GM12878 (cell line): ENCODE measurements around the gene SCARF1. TPM values are rescaled to one million over a fixed set of nuclear protein-coding genes. Genes with fewer than 3 reads are reported as not detected.

ENCODE experiments used
- BACH1 ChIP-seq: fragments of 450-650 bp; IDR thresholded peaks from 2 replicates; pipeline ENCODE4 v1.6.1; 2017; ENCODE audit warnings: mild to moderate bottlenecking, borderline replicate concordance
- BCLAF1 ChIP-seq: fragments of 450-650 bp; IDR thresholded peaks from 2 replicates; pipeline ENCODE4 v1.6.1; 2017; ENCODE audit warnings: antibody characterized with exemption, mild to moderate bottlenecking, moderate library complexity
- CHD2 ChIP-seq: IDR thresholded peaks from 2 replicates; pipeline ENCODE4 v1.6.1; 2011; ENCODE audit warnings: low read depth, low read length, improper control_type of control experiment, borderline replicate concordance
- CREM ChIP-seq: IDR thresholded peaks from 2 replicates; pipeline ENCODE4 v1.6.1; 2014; ENCODE audit warnings: antibody characterized with exemption, low read depth
- IKZF2 ChIP-seq, 2 experiments: fragments of 450-650 bp; IDR thresholded peaks; 2 replicates each; pipeline ENCODE4 v1.6.1; 2017; ENCODE audit warnings: mild to moderate bottlenecking in 2 of 2, moderate library complexity in 2 of 2
- IRF3 ChIP-seq: fragments of 450-650 bp; IDR thresholded peaks from 2 replicates; pipeline ENCODE4 v1.6.1; 2014; ENCODE audit warnings: mild to moderate bottlenecking
- MLLT1 ChIP-seq: fragments of 450-650 bp; IDR thresholded peaks from 2 replicates; pipeline ENCODE4 v1.6.1; 2016; ENCODE audit warnings: mild to moderate bottlenecking
- MXI1 ChIP-seq: fragments of 150-350 bp; IDR thresholded peaks from 2 replicates; pipeline ENCODE4 v1.6.1; 2011; ENCODE audit warnings: low read depth, mild to moderate bottlenecking, inconsistent platforms, low read length, improper control_type of control experiment
- NR2F1 ChIP-seq: fragments of 450-650 bp; conservative IDR thresholded peaks from 2 replicates; pipeline ENCODE4 v1.6.1; 2017; ENCODE audit warnings: mild to moderate bottlenecking
- RBBP5 ChIP-seq: fragments of 200-600 bp; sonication (generic); conservative IDR thresholded peaks from 2 replicates; pipeline ENCODE4 v1.6.1; 2016
- RFX5 ChIP-seq: IDR thresholded peaks from 2 replicates; pipeline ENCODE4 v1.6.1; 2011; ENCODE audit warnings: low read depth, low read length, improper control_type of control experiment
- RUNX3 ChIP-seq: IDR thresholded peaks from 2 replicates; pipeline ENCODE4 v1.6.1; 2012; ENCODE audit warnings: low read length, inconsistent platforms
- SMAD5 ChIP-seq: IDR thresholded peaks from 2 replicates; pipeline ENCODE4 v1.6.1; 2016; ENCODE audit warnings: antibody characterized with exemption, low read depth
- STAT1 ChIP-seq: fragments of 450-650 bp; conservative IDR thresholded peaks from 2 replicates; pipeline ENCODE4 v1.6.1; 2014; ENCODE audit warnings: antibody characterized with exemption, mild to moderate bottlenecking
- ZNF24 ChIP-seq: fragments of 450-650 bp; IDR thresholded peaks from 2 replicates; pipeline ENCODE4 v1.6.1; 2017; ENCODE audit warnings: antibody characterized with exemption, mild to moderate bottlenecking
- ZSCAN29 ChIP-seq: fragments of 450-650 bp; IDR thresholded peaks from 2 replicates; pipeline ENCODE4 v1.6.1; 2017; ENCODE audit warnings: mild to moderate bottlenecking, moderate library complexity
- polyA plus RNA-seq, 11 experiments: library from polyadenylated mRNA; depleted of rRNA in 4 of 11; unstranded in 6 of 11; stranded (reverse) in 5 of 11; fragments of >200 nt; fragmentation: Nextera tagmentation in 4 of 11; fragmentation: Illumina TruSeq in 1 of 11; extraction: Ambion mirVana in 4 of 11; extraction: Trizol in 1 of 11; gene quantifications; 1 replicate in 1 of 11; 2 replicates in 10 of 11; pipeline versions ENCODE4 v1.2.1 to v1.2.3, GENCODE V29; 2011 to 2016; ENCODE audit warnings: inconsistent platforms in 2 of 11, missing spikeins in 2 of 11, low read depth in 1 of 11
- total RNA-seq, 4 experiments: library from RNA; depleted of rRNA in 3 of 4; stranded (reverse); fragments of >200 nt in 3 of 4; fragmentation: Illumina TruSeq in 1 of 4; extraction: Trizol in 1 of 4; gene quantifications; 2 replicates each; pipeline versions ENCODE4 v1.2.1 to v1.2.3, GENCODE V29; 2013 to 2021
- TF ChIP-seq, protein P1 (sequence below): fragments of 150-350 bp; IDR thresholded peaks from 2 replicates; pipeline ENCODE4 v1.6.1; 2014; ENCODE audit warnings: mild to moderate bottlenecking, low read depth, low read length
- TF ChIP-seq, protein P2 (sequence below): fragments of 450-650 bp; IDR thresholded peaks from 2 replicates; pipeline ENCODE4 v1.6.1; 2018; ENCODE audit warnings: borderline replicate concordance, mild to moderate bottlenecking; ENCODE audit not compliant: partially characterized antibody
- TF ChIP-seq, protein P3 (sequence below): IDR thresholded peaks from 2 replicates; pipeline ENCODE4 v1.6.1; 2012; ENCODE audit warnings: low read length, inconsistent platforms

The SCARF1 gene
- total and polyA plus RNA-seq, 10 of the 15 experiments (the other 5 are each of a cell fraction or from before 2014, with no cell fraction given), result 0.10 to 1.7 (median 0.43) TPM

GRCh38 chr17:1684378-1685189 lies 39.1 kb upstream of the SCARF1 start, which contains the start of gene PRPF8 (continued):
- TF ChIP-seq ZSCAN29 (no peak), ZNF24 (peak; percentile 92), STAT1 (0 out of 2 replicates have a peak, but pooled peaks have one; percentile 54), NR2F1 (0 out of 2 replicates have a peak, but pooled peaks have one; percentile 41), IRF3 (peak; percentile 76; the same call in 1 of the 2 replicates), CREM (peak; percentile 78; the same call in 1 of the 2 replicates), BCLAF1 (no peak), RUNX3 (peak; percentile 52), MXI1 (peak; percentile 83), MLLT1 (no peak), IKZF2 (IDR thresholded peaks at IDR 0.05) (no peak; a peak in 1 of 4 replicates), SMAD5 (peak; percentile 75; the same call in 1 of the 2 replicates), CHD2 (peak; percentile 90; the same call in 1 of the 2 replicates), BACH1 (no peak; the same call in 1 of the 2 replicates), RBBP5 (no peak), RFX5 (no peak; the same call in 1 of the 2 replicates)
- TF ChIP-seq, protein P1, sequence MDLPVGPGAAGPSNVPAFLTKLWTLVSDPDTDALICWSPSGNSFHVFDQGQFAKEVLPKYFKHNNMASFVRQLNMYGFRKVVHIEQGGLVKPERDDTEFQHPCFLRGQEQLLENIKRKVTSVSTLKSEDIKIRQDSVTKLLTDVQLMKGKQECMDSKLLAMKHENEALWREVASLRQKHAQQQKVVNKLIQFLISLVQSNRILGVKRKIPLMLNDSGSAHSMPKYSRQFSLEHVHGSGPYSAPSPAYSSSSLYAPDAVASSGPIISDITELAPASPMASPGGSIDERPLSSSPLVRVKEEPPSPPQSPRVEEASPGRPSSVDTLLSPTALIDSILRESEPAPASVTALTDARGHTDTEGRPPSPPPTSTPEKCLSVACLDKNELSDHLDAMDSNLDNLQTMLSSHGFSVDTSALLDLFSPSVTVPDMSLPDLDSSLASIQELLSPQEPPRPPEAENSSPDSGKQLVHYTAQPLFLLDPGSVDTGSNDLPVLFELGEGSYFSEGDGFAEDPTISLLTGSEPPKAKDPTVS, result no peak
- TF ChIP-seq, protein P2, sequence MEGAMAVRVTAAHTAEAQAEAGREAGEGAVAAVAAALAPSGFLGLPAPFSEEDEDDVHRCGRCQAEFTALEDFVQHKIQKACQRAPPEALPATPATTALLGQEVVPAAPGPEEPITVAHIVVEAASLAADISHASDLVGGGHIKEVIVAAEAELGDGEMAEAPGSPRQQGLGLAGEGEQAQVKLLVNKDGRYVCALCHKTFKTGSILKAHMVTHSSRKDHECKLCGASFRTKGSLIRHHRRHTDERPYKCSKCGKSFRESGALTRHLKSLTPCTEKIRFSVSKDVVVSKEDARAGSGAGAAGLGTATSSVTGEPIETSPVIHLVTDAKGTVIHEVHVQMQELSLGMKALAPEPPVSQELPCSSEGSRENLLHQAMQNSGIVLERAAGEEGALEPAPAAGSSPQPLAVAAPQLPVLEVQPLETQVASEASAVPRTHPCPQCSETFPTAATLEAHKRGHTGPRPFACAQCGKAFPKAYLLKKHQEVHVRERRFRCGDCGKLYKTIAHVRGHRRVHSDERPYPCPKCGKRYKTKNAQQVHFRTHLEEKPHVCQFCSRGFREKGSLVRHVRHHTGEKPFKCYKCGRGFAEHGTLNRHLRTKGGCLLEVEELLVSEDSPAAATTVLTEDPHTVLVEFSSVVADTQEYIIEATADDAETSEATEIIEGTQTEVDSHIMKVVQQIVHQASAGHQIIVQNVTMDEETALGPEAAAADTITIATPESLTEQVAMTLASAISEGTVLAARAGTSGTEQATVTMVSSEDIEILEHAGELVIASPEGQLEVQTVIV, result no peak
- TF ChIP-seq, protein P3, sequence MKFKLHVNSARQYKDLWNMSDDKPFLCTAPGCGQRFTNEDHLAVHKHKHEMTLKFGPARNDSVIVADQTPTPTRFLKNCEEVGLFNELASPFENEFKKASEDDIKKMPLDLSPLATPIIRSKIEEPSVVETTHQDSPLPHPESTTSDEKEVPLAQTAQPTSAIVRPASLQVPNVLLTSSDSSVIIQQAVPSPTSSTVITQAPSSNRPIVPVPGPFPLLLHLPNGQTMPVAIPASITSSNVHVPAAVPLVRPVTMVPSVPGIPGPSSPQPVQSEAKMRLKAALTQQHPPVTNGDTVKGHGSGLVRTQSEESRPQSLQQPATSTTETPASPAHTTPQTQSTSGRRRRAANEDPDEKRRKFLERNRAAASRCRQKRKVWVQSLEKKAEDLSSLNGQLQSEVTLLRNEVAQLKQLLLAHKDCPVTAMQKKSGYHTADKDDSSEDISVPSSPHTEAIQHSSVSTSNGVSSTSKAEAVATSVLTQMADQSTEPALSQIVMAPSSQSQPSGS, result no peak
